ENCODE measurements around the gene PRR30.

GRCh38 chr2:27133195-27133875 is 5.9 kb downstream of the PRR30 start:
- TF ChIP-seq CTCF (tag by site-specific recombination; IDR thresholded peaks at IDR 0.05) (no peak), ZNF132 (tag by site-specific recombination; IDR thresholded peaks at IDR 0.05; ENCODE audit: borderline replicate concordance) (no peak), ZNF302 (tag by site-specific recombination; IDR thresholded peaks at IDR 0.05; ENCODE audit: low read depth) (no peak), ZNF140 (tag by site-specific recombination; IDR thresholded peaks at IDR 0.05) (no peak), ZBTB7A (tag by site-specific recombination; IDR thresholded peaks at IDR 0.05; ENCODE audit: low read depth) (no peak), ZNF785 (tag by site-specific recombination; IDR thresholded peaks at IDR 0.05) (no peak), ZNF248 (tag by site-specific recombination; IDR thresholded peaks at IDR 0.05) (no peak), ZNF704 (tag by site-specific recombination; IDR thresholded peaks at IDR 0.05) (no peak), BCL11A (tag by site-specific recombination; IDR thresholded peaks at IDR 0.05; ENCODE audit: low read depth) (no peak), ZNF184 (tag by site-specific recombination; IDR thresholded peaks at IDR 0.05) (no peak), ZNF121 (tag by site-specific recombination; IDR thresholded peaks at IDR 0.05) (no peak), YY1 (tag by site-specific recombination; IDR thresholded peaks at IDR 0.05) (no peak)
